ENCODE measurements around the gene DCDC1.

DNA sequence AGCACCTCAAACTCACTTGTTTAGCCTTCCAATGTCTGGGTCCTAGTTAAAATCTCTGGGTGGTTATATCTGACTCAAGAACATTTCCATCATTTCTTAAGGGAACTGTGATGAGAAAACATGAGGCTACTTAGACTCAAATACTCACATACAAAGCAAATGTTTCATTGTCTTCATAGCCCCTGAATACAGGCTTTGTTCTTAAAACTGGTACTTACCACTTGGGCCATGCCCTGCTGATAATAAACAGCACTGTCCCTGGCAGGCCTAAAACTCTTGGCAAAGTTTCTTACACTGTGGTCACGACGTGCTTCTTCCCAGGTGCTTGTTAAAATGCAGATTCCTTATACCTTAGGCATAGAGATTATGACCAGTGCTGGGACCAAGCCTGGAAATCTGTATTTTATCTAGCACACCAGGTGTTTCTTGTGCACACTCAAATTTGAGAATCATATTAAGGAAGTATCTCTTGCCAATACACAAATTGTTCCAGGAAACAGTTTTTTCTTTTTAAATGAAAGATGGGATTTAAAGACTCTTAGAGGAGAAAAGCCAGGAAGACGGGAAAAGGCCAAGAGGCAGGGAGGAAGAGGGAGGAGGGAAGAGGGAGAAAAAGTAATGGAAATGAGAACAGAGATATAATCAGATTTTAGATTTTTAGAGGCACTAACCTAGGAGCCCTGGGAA is 495.5 kb downstream of the DCDC1 start:
- TF ChIP-seq, protein P1, sequence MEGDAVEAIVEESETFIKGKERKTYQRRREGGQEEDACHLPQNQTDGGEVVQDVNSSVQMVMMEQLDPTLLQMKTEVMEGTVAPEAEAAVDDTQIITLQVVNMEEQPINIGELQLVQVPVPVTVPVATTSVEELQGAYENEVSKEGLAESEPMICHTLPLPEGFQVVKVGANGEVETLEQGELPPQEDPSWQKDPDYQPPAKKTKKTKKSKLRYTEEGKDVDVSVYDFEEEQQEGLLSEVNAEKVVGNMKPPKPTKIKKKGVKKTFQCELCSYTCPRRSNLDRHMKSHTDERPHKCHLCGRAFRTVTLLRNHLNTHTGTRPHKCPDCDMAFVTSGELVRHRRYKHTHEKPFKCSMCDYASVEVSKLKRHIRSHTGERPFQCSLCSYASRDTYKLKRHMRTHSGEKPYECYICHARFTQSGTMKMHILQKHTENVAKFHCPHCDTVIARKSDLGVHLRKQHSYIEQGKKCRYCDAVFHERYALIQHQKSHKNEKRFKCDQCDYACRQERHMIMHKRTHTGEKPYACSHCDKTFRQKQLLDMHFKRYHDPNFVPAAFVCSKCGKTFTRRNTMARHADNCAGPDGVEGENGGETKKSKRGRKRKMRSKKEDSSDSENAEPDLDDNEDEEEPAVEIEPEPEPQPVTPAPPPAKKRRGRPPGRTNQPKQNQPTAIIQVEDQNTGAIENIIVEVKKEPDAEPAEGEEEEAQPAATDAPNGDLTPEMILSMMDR (IDR thresholded peaks at IDR 0.05): no peak
- no peak for TF ChIP-seq POLR2A (IDR thresholded peaks at IDR 0.05)
